Measurements from ENCODE around the gene TMX2.

- no peak for TF ChIP-seq MAX (IDR thresholded peaks at IDR 0.05; ENCODE audit: insufficient read depth, insufficient read length)
- TF ChIP-seq CTCF (IDR thresholded peaks at IDR 0.05; ENCODE audit: extremely low read depth in 1 of 2, insufficient read depth in 1 of 2, low read depth in 1 of 2, low read length in 2 of 2) = no peak
- TF ChIP-seq POLR2A (IDR thresholded peaks at IDR 0.05; ENCODE audit: low read depth, low read length) = no peak
- no peak for TF ChIP-seq EZH2 (IDR thresholded peaks at IDR 0.05; ENCODE audit: borderline replicate concordance, low read depth, low read length, severe bottlenecking)
- no peak for TF ChIP-seq POLR2AphosphoS5 (IDR thresholded peaks at IDR 0.05; ENCODE audit: insufficient read depth, low read depth, low read length)
- TF ChIP-seq MYC (IDR thresholded peaks at IDR 0.05; ENCODE audit: low read depth, low read length) = no peak
- TF ChIP-seq GATA2 (IDR thresholded peaks at IDR 0.05; ENCODE audit: insufficient read depth, insufficient read length, low read depth, low read length) = no peak
- no peak for TF ChIP-seq FOS (IDR thresholded peaks at IDR 0.05; ENCODE audit: borderline replicate concordance, insufficient read depth, low read length)
Measured at GRCh38 chr11:57764021-57764420, 51.6 kb downstream of the TMX2 start.
